Stimulated activated CD4-positive, alpha-beta T cell treated with anti-CD3 and anti-CD28 coated beads, Interleukin-4, amount 100 ng/mL, for 4 hours (primary cell): ENCODE results near the gene AHRR.

Experiments
- DNase-seq, 2 experiments: peaks; one replicate each; pipeline ENCODE4 v3.0.0-alpha.2; 2020

AHRR gene

DNA sequence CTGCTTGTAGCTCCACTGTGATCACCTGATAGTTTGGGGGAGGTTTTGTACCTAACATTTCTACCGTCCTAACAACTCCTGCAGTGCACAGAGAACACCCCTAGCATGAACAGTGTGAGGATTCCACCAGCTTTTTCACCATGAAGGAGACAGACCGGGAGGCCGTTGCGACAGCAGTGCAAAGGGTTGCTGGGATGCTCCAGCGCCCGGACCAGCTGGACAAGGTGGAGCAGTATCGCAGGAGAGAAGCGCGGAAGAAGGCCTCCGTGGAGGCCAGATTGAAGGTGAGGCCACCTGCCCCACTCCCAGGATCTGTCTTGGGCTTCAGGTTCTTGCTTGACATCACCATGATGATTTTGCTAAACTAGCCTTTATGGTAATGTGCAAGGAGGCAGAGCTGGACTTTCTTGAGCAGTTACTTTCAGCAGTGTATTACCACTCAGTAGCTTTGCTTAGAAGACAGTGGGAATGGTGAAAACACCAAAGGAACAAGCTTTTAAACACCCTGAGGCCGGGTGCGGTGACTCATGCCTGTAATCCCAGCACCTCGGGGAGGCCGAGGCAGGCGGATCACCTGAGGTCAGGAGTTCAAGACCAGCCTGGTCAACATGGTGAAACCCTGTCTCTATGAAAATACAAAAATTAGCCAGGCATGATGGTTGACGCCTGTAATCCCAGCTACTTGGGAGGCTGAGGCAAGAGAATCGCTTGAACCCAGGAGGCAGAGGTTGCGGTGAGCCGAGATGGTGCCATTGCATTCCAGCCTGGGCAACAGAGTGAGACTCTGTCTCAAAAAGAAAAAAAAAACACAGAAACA lies 124.8 kb downstream of the AHRR start:
- no peak for DNase-seq

DNA sequence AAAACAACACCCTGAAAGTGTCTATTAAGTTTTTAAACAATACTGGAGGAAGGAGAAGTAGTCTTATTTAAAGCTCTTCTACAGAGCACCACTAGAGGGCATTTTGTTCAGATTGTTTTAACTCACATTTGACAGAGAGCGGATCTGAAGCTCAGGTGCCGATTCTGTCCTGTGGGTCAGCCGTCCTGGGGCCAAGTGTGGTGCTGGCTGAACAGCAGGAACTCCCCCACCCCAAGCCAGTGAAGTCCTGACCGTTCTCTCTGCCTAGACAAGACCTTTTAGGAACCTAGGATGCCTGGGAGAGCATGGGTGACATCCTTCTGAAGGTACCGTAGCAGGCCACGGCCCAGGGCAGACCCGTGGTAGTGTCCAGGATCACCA lies 125.4 kb downstream of the AHRR start:
- DNase-seq, result no peak

DNA sequence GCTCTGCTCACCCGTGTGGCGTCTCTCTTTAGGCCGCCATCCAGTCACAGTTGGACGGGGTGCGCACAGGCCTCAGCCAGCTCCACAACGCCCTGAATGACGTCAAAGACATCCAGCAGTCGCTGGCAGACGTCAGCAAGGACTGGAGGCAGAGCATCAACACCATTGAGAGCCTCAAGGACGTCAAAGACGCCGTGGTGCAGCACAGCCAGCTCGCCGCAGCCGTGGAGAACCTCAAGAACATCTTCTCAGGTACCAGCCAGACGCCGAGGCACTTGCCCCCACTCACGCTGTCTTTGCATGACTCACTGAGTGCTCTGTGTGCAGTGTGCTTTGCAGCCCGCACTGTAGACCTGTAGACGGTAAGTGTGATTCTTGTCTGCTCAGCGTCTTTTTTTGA lies 126.0 kb downstream of the AHRR start:
- DNase-seq, result no peak

DNA sequence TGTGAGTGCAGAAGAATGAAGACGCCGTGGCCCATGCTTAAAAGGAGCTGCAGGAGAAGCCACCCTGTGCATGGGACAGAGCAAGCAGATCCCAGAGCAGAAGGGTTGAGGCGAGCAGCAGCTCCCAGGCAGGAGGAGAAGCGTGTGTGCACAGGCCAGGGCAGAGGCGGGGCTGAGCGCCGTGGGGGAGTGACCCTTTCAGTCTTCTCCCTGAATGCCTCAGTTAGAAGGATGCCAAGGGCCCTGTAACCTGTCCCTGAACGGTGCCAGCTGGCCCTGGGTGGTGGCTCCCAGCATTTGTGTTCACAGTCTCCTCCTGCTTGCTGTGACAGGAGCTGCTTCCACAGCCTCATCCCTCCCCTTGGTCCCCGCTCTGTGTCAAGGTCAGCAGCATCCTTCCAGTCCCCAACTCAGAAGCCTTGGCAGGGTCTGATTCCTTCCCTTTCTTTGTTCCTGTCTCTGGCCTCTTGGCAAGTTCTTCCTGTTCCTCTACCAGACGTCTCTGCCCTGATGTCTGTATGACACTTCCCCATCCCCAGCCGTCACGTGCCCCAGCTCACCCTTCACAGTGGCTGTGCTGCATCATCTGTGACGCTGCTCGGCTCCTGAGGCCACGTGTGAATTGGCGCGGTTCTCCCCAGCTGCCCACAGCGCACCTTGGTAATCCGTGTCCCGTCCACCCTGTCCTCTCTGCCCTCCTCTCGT lies 126.7 kb downstream of the AHRR start:
- no peak for DNase-seq

DNA sequence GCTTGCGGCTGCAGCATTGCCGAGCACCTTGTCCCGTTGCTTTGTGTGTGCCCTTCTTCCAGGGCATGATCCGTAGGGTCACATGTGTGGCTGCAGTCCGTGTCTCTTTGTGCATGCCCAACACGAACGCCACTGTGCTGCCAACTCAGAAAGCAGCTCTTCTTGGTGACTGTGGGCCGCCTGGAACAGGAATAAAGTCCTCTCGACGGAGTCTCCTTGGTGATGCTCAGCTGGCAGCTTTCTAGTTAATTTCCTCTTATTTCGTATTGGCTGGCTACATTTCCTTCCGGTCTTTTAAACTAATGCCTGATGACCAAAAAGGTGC lies 127.2 kb downstream of the AHRR start:
- DNase-seq, result no peak

DNA sequence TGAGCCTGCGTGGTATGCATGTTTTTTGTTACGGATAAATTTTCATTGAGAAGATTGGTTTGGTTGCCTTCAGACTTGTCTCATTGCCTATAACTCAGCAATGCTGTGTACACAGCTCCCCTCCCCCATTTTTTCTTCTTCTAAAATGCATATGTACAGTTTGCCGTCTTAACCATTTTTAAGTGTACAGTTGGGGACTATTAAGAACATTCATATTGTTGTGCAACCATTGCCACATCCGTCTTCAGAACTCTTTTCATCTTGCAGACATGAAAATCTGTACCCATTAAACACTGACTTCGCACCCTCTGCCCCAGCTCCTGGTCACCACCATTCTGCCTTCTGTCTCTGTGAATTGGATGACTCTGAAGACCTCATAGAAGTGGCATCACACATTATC lies 127.6 kb downstream of the AHRR start:
- DNase-seq, result no peak

DNA sequence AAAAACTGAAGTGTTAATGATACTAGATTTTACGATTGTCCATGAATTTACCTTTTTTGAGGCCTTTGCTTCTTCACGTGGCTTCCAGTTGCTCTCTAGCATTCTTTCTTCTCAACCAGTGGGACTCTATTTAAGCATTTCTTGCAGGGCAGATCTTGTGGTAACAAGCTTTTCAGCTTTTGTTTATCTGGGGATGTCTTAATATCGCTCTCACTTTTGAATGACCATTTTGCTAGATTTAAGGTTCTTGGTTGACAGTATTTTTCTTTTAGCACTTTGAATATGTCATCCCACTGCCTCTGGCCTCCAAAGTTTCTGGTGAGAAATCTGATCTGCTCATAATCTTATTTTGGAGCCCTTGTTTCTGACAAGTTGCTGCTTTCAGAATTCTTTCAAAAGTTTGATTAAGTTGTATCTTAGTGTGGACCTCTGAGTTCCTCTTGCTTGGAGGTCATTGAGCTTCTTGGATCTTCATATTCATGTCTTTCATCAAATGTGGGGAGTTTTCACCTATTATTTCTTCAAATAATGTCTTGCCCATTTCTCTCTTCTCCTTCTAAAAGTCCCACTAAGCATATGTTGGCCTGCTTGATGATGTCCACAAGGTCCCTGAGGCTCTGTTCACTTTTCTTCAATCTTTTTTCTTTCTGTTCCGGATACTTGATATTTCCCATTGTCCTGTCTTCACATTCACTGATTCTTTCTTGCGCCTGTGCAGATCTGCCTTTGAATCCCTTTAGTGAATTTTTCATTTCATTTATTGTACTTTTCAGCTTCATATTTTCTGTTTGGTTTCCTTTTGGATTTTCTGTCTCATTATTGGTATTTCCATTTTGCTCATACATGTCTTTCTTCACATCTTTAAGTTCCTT lies 130.3 kb downstream of the AHRR start:
- no peak for DNase-seq

DNA sequence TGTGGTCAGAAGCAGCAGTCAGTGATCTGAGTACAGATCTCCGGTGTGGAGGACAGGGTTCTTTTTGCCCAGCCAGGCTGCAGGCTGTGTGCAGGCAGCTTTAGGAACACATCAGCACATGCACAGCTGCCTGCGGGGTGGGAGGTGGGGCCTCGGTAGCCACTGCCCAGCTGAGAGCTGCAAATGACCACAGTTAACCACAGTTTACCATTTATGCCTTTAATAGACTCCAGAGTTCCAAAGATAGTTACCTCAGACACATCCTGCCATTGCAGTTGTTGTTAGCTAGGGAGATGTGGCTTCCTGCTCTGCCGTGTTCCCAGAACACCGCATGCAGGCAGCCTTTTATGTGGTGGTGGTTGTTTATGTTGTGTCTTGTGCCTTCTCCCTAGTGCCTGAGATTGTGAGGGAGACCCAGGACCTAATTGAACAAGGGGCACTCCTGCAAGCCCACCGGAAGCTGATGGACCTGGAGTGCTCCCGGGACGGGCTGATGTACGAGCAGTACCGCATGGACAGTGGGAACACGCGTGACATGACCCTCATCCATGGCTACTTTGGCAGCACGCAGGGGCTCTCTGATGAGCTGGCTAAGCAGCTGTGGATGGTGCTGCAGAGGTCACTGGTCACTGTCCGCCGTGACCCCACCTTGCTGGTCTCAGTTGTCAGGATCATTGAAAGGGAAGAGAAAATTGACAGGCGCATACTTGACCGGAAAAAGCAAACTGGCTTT lies 131.6 kb downstream of the AHRR start:
- no peak for DNase-seq

DNA sequence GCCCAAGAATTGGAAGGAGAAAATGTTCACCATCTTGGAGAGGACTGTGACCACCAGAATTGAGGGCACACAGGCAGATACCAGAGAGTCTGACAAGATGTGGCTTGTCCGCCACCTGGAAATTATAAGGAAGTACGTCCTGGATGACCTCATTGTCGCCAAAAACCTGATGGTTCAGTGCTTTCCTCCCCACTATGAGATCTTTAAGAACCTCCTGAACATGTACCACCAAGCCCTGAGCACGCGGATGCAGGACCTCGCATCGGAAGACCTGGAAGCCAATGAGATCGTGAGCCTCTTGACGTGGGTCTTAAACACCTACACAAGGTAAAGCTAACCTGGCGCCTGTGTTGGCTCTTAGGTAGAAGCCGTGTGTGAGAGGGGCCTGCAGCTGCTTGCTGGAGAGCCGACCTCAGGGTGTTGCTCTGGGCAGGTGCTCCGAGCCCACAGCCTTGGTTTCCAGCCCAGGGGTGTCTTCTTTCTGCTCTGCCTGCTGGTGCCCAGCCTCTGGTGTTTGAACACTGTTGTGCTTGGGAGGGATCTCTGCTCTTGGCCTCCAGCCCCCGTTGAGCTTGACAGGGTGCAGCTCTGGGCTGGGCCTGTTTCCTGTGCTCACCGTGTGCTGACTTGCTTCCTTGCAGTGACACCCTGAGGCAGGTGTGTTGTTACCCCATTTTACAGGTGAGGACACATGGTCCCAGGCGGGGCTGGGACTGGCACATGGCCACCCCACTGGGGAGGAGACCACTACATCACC lies 132.4 kb downstream of the AHRR start:
- no peak for DNase-seq

DNA sequence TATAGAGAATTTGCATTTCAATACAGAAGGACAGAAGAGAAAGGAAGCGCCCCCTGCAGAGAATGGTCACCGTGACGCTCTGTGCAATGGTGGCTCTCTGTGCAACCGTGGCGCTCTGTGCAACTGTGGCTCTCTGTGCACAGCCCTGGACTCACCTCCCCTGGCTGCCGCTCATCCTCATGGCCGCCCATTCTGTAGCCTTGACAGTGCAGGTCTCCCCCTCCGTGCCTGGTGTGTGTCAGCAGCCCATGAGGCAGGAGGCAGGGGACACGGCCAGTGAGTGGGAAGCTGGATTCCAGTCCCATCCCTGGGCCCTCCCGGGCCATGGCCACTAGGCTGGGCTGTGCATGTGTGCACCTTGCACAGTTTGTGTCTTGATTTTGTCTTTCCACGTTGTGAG lies 133.4 kb downstream of the AHRR start:
- DNase-seq, result no peak

DNA sequence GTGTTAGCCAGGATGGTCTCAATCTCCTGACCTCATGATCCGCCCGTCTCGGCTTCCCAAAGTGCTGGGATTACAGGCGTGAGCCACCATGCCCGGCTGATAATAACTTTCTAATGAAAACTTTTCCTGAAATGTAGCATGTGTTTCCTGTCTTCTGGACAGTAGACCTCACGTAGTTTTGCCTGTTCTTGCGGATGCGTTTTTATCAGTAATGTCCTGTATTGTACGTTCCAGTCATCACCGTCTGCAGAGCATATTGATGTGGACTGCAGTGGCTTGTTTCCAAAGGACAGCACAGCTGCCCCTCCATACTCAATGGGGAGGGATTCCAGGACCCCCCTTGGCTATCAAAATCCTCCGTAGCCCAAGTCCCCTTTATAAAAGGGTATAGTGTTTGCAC lies 134.3 kb downstream of the AHRR start:
- DNase-seq, result no peak

DNA sequence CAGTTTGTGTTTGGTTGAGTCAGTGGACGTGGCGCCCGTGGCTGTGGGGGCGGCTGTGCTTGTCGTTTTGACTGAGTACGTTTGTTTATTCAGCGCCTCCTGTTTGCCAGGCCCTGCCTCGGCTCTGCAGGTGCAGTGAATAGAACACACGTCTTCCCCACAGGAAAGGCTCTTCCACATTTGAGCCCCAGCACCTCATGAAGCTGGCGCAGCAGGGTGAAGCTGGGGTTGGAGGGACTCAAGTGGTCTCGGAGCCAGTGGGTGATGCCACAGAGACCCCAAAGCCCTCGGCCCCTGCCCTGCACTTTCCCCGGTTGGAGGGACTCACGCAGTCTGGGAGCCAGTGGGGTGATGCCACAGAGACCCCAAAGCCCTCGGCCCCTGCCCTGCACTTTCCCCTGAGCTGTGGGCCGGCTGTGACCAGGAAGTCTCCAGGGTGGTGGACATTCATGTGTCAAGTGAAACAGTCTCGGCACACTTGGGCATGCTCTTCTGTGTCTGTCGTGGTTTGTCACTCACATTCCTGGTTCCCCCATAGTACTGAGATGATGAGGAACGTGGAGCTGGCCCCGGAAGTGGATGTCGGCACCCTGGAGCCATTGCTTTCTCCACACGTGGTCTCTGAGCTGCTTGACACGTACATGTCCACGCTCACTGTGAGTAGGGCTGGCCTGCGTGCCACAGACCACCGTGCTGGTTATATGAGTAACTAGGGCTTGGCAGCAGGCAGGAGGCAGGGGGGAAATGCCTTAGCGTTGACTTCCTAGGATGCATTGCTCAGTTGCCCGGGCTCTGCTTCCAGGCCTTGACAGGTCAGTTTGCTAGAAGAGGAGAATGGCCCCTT lies 135.1 kb downstream of the AHRR start:
- DNase-seq, result no peak

DNA sequence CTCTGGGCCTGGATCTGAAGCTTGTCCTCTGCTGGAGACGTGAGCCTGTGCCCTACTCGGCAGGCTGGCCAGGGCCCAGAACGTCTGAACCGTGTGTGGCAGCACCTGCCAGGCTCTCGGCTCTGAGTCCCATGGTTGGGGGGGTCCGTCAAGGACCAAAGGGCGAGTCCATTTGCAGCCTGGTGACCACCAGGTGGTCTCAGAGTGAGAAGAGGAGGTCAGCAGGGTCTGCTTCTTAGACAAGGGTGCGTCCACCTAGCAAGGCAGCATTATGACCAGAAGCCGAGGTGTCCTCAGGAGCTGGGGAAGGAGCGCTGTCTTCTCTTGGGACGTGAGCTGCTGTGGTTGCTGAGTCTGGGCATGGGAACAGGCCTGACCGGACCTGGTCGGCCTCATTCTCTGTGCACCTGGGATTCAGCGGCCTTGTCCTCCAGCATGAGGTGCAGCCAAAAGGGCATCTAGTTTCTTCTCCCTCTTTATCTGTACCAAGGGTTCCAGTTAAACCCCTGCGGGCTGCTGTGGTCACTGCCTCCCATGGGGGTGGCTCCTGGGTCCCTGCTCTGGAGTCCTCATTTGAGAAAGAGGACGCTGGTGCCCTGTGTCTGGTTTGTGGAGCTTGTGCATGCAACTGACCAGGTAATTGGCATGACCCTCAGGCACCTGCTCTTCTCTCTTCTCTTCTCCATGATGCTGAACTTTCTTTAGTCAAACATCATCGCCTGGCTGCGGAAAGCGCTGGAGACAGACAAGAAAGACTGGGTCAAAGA lies 135.9 kb downstream of the AHRR start:
- no peak for DNase-seq

DNA sequence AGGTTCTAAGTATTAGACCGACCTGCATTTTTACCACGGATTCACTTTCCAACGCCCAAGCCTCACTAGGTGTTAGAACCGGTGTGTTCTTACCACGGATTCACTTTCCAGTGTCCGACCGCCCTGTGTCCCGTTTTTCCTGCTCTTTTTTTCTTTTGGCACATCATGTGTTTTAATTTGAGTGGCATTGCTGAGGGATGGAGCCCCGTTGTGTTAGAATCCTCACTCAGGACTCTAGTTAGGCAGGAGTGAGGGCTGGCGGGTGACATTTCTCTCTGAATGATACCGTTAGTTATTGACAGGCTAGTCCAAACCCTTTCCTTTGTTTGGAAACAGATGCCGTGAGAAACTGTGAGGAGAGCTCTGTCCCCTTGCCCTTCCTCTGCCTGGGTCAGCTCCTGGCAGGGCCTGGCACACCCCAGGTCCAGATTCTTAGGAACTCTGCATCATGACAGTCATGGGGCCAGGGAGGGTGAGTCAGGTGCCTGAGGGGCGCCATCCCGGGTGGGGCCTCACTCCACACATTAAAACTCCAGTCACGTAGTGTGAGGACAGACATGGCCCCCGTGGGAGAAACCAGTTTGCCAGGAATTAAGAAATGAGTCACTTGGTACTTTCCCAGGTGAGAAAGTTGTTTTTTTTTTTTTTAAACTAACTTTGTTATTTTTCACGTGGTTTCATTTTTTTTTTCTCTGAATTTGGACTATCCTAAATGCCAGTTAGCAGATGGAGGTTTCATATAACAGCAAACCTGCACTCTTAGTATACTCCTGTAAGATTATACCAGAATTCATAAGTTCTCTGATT lies 137.2 kb downstream of the AHRR start:
- peak; percentile 61 to 74 for DNase-seq

DNA sequence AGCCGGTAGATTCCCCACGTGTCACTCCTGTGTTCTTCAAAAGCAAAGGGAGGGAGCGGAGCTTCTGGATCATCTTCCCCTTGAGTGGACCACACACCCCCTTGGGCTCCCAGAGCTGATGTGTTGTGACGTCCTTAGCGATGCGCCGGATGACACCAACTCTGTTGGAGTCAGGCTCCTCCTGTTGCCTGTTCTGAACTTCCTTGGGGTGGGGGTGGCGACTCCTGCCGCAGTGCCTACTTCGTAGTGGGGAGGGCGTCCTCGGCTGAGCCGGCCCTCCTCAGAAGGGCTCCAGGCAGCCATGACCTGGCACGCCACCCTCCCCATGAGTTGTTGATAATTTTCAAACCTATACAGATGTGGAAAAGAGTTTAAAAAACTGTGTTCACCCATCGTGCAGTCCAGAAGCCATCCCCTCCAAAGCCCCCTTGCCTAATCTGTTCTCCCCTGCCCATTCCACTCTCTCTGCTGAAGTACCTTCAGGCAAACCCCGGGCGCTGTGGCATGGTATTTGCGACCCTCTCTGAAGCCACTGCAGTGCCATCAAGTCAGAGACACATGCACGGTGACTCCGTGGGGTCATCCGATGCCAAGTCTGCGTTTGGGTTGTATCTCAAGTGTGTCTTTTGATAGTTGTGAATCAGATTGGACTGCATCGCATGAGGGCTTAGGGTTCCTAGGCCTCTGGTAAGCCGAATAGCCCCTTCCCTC lies 138.2 kb downstream of the AHRR start:
- no peak for DNase-seq

DNA sequence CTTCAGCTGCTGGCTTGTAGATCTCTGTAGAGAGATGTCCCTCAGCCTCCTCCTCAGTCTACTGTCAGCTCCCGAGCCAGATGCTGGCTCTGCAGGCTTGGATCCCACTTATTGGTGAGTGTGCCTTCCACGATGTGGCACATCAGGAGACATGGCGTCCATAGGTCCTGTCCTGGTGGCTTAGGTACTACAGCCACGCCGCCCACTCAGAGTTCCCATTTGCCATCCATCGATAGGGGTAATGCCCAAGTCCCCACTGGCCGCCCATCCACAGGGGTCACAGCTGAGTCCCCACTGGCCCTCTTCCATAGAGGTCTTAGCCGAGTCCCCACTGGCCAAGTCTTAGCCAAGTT lies 138.7 kb downstream of the AHRR start:
- DNase-seq, result no peak

DNA sequence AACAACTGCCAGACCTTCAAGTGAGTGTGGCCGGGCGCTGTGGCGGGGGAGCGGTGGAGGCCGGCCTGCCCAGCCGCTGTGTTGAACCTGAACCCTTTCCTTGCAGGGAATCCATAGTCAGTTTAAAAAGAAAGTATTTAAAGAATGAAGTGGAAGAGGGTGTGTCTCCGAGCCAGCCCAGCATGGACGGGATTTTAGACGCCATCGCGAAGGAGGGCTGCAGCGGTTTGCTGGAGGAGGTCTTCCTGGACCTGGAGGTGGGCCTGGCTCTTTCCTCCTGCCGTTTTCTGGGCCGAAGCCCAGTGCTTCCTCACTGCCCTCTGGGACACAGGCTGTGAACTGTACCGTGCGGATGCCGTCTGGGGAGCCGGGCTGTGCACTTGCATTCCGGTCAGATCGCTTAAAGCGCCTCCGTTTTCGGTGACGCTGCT lies 140.6 kb downstream of the AHRR start:
- no peak for DNase-seq

DNA sequence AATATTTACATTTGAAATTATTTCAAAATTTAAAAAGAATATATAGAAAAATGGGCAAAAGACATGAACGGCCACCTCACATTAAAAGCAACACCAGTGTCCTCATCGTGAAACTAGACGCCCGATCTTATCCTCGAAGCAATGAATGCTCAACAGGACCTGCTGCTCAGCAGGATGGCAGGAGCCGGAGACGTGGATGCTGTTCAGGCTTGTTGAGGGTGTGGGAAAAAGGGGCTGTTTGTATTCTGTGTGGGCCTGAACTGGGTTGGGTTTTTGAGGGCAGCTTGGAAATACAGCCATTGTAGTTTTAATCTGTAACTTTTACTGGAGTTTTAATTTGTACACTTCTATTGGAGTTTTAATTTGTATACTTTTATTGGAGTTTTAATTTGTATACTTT lies 141.8 kb downstream of the AHRR start:
- no peak for DNase-seq

DNA sequence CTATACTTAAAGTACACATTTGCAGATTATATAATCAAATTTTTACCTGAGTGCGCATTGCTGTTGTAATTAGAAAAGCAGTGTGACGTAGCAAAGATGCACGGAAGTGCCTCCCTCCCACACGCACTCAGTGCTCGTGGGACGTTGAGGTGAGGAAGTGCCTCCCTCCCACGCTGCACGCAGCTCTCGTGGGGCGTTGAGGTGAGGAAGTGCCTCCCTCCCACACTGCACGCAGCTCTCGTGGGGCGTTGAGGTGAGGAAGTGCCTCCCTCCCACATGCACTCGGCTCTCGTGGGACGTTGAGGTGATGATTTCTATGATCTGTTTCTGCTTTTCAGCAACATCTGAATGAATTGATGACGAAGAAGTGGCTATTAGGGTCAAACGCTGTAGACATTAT lies 142.4 kb downstream of the AHRR start:
- peak; percentile 77 to 97 for DNase-seq
